Cardiac muscle cell (in vitro differentiated cells and primary cell): Measurements from ENCODE around the gene SMARCA4. TPM values are rescaled to one million over a fixed set of nuclear protein-coding genes. Genes with fewer than 3 reads are reported as not detected.

Source experiments
- DNase-seq, 2 donors: peaks; one replicate each; pipeline versions ENCODE4 v3.0.0 to v3.0.0-alpha.2; 2010 to 2017; ENCODE audit warnings: low read depth in 1 of 2, low spot score in 1 of 2
- H3K27ac ChIP-seq: fragments of 200-600 bp; sonication (generic); 2 replicates; pipeline ENCODE4 v1.5.1; 2016
- H3K27me3 ChIP-seq: fragments of 200-600 bp; sonication (generic); 2 replicates; pipeline ENCODE4 v1.6.0; 2016; ENCODE audit warnings: control low read depth
- H3K36me3 ChIP-seq: fragments of 200-600 bp; sonication (generic); 2 replicates; pipeline ENCODE4 v1.5.1; 2016; ENCODE audit warnings: control low read depth
- H3K4me1 ChIP-seq: fragments of 200-600 bp; sonication (generic); 2 replicates; pipeline ENCODE4 v1.8.1; 2017; ENCODE audit warnings: low read depth, mild to moderate bottlenecking, mixed run types
- H3K4me3 ChIP-seq: fragments of 200-600 bp; sonication (generic); 2 replicates; pipeline ENCODE4 v1.5.1; 2016; ENCODE audit warnings: mild to moderate bottlenecking
- H3K9me3 ChIP-seq: fragments of 200-600 bp; sonication (generic); 2 replicates; pipeline ENCODE4 v1.5.1; 2017; ENCODE audit warnings: low read depth, mild to moderate bottlenecking, control low read depth
- polyA plus RNA-seq: library from polyadenylated mRNA; unstranded; fragments of >200 nt; fragmentation: Nextera tagmentation; extraction: Ambion mirVana; gene quantifications from 2 replicates; pipeline ENCODE4 v1.2.1, GENCODE V29; 2016
- total RNA-seq: library from RNA; depleted of rRNA; stranded (reverse); fragments of >200 nt; gene quantifications from 2 replicates; pipeline ENCODE4 v1.2.3, GENCODE V29; 2016
- TF ChIP-seq, protein P1 (sequence below): IDR thresholded peaks from 2 replicates; pipeline ENCODE4 v1.5.1; 2012; ENCODE audit warnings: low read depth, mild to moderate bottlenecking, low read length

The SMARCA4 gene
- 135 and 212 TPM in 2 replicates for total RNA-seq
- 178 and 181 TPM in 2 replicates for polyA plus RNA-seq

DNA sequence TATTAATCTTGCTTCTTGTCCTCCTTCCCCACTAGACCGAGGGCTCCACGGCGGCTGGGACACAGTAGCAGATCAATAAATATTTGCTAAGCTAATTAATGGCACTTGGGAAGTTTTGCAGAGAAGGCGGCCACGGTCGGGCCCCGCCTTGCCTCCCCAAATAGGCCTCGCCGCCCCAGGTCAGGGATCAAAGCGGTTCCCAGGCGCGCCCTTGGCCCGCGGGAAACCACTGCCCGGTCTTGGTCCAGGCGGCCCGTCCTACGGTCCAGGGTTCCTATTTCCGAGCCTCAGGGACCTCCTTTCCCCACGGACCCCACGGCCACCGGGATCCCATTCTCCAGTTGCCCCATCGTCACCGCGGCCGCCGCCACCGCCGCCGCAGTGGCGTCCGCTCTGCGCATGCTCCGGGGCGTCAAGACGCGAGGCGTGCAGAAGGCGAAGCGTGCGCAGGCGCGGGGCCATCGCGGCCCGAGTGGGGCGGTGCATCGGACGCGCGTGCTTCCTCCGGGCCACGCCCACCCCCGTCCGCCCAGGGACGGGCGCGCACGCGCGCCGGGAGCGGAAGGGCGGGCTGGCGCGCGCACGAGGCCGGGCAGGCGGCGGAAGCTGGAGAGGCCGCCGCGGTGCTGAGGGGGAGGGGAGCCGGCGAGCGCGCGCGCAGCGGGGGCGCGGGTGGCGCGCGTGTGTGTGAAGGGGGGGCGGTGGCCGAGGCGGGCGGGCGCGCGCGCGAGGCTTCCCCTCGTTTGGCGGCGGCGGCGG lies at the start of gene SMARCA4:
Gene SMARCA4, plus strand, starts transcription at position 717 of the 759 bp plus-strand sequence. CDS start 23,122 bp downstream, outside the sequence.
- Histone ChIP-seq H3K27me3 (no peaks in the 10 kb centered on the region), H3K36me3 (no peaks in the 10 kb centered on the region), H3K4me3 (peak within 1 kb of the TSS; percentile 97), H3K4me1 (no peaks in the 10 kb centered on the region), H3K9me3 (no peaks in the 10 kb centered on the region), H3K27ac (peak within 1 kb of the TSS; percentile 99)
- TF ChIP-seq, protein P1, sequence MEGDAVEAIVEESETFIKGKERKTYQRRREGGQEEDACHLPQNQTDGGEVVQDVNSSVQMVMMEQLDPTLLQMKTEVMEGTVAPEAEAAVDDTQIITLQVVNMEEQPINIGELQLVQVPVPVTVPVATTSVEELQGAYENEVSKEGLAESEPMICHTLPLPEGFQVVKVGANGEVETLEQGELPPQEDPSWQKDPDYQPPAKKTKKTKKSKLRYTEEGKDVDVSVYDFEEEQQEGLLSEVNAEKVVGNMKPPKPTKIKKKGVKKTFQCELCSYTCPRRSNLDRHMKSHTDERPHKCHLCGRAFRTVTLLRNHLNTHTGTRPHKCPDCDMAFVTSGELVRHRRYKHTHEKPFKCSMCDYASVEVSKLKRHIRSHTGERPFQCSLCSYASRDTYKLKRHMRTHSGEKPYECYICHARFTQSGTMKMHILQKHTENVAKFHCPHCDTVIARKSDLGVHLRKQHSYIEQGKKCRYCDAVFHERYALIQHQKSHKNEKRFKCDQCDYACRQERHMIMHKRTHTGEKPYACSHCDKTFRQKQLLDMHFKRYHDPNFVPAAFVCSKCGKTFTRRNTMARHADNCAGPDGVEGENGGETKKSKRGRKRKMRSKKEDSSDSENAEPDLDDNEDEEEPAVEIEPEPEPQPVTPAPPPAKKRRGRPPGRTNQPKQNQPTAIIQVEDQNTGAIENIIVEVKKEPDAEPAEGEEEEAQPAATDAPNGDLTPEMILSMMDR, result no peak
- DNase-seq, result peak; percentile 98 to 99

DNA sequence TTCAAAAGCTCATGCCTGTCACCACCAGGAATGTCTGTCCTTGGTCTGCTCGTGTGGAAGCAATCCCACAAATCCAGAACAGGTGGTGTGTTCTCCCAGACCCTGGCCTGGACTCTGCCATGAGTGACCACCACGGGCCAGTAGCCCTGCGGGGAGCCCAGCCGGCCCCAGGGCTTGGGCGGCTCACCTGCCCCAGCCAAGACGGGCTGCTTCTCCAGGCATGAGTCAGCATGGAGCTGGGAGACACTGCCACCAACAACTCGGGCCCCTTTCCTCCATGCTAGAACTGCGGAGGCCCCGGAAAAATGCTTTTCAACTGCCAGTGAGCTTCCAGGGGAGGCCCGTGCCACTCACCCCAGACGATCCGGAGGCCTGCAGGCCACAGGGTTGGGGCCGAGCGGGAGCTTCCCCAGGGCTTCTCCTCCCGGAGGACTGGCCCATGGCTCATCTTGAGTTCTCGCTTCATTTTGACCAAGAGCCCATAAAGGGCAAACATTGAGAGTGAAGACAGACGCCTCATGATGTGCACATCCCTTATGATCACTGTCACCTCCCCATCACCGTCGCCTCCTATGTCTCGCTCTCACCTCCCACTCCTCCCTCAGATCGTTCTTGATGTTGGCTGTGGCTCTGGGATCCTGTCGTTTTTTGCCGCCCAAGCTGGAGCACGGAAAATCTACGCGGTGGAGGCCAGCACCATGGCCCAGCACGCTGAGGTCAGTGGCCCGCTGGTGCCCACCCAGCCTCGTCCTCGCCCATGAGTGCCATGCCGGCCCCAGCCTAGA lies 49.1 kb upstream of the SMARCA4 start:
- Histone ChIP-seq H3K9me3 (no peaks in the 10 kb centered on the region), H3K4me3 (no peak overlapping the region), H3K27ac (no peak overlapping the region), H3K4me1 (no peaks in the 10 kb centered on the region), H3K36me3 (peaks cover 21% of the 10 kb centered on the region), H3K27me3 (no peaks in the 10 kb centered on the region)
- TF ChIP-seq, protein P1, result no peak
- no peak for DNase-seq

DNA sequence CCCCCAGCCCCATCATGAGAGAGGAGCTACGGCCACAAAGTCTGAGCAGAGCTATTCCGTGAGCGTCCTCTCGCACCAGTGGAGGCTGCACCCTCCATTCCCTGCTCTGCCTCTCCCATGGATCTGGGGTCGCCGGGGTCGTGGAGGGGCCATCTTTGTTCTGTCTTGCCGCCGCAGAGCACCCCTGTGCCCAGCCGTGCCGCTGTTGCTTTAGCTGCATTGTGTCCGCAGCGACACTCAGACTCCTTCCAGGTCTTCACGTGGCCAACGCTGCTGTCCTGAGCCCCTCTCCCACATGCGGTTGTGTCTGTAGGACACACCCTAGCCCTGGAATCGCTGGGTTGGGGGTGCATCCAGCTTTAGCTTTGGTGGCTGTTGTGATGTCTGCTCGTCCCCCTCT lies 48.2 kb upstream of the SMARCA4 start:
- no peak overlapping the region for H3K27ac ChIP-seq
- no peaks in the 10 kb centered on the region for H3K4me1 ChIP-seq
- TF ChIP-seq, protein P1, result no peak
- H3K9me3 ChIP-seq, result no peaks in the 10 kb centered on the region
- no peak for DNase-seq
- H3K27me3 ChIP-seq, result no peaks in the 10 kb centered on the region
- H3K4me3 ChIP-seq, result no peak overlapping the region
- peaks cover 21% of the 10 kb centered on the region for H3K36me3 ChIP-seq

DNA sequence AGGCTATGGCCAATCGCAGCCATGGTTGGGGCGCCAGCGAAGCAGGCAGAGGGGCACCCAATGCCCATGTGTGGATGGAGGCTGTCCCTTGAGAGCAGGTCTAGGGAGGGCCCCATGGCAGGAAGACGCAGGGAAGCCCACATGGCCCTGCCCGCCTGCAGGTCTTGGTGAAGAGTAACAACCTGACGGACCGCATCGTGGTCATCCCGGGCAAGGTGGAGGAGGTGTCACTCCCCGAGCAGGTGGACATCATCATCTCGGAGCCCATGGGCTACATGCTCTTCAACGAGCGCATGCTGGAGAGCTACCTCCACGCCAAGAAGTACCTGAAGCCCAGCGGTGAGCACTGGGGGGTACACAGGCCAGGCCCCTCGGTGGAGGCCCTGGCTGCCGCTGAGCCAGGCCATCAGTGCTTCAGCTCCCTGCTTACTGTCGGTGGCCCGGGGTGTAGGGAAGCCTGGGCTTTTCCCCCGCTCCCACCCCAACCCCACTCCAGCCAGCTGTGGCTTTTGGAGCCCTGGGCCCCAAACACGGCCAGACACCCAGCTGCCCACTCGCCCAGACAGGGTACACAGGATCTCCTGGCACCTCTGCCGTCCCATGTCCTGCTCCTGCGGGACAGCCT lies 47.0 kb upstream of the SMARCA4 start:
- peaks cover 18% of the 10 kb centered on the region for H3K36me3 ChIP-seq
- no peaks in the 10 kb centered on the region for H3K4me1 ChIP-seq
- TF ChIP-seq, protein P1, result no peak
- DNase-seq, result no peak
- no peak overlapping the region for H3K4me3 ChIP-seq
- H3K9me3 ChIP-seq, result no peaks in the 10 kb centered on the region
- H3K27ac ChIP-seq, result no peak overlapping the region
- no peaks in the 10 kb centered on the region for H3K27me3 ChIP-seq
